CD14-positive monocyte (primary cell): ENCODE measurements around the gene ITPA. TPM values are rescaled to one million over a fixed set of nuclear protein-coding genes. Genes with fewer than 3 reads are reported as not detected.
A peak's percentile ranks its signal among the peaks of the same experiment; 100 is the strongest.

Experiments used
- DNase-seq, 3 donors: peaks; one replicate each; pipeline ENCODE4 v3.0.0-alpha.2; 2011 to 2022
- H2AFZ ChIP-seq: 2 replicates; pipeline ENCODE4 v1.6.0; 2012; ENCODE audit warnings: mild to moderate bottlenecking, low read depth, low read length, inconsistent platforms; ENCODE audit not compliant: insufficient read depth, poor library complexity, severe bottlenecking
- H3K27ac ChIP-seq, 2 donors: 1 replicate in 1 of 2; 2 replicates in 1 of 2; pipeline ENCODE4 v1.5.1; 2012 to 2013; ENCODE audit warnings: low read length in 2 of 2, control low read depth in 1 of 2, inconsistent platforms in 1 of 2, low read depth in 1 of 2, mild to moderate bottlenecking in 1 of 2
- H3K27me3 ChIP-seq, 2 donors: one replicate each; pipeline versions ENCODE4 v1.6.0 to v1.6.1; 2011 to 2013; ENCODE audit warnings: low read length in 2 of 2; ENCODE audit not compliant: control insufficient read depth in 2 of 2, insufficient read depth in 2 of 2
- H3K36me3 ChIP-seq, 2 donors: replicated peaks in 1 of 2; 1 replicate in 1 of 2; 2 replicates in 1 of 2; pipeline versions ENCODE4 v1.5.1 to v1.6.1; 2012 to 2013; ENCODE audit warnings: low read length in 2 of 2, control low read depth in 1 of 2, inconsistent platforms in 1 of 2, mild to moderate bottlenecking in 1 of 2; ENCODE audit not compliant: insufficient read depth in 2 of 2, control insufficient read depth in 1 of 2
- H3K4me1 ChIP-seq, 2 donors: 1 replicate in 1 of 2; 2 replicates in 1 of 2; pipeline versions ENCODE4 v1.5.1 to v1.6.1; 2012 to 2013; ENCODE audit warnings: low read length in 2 of 2, control low read depth in 1 of 2, inconsistent platforms in 1 of 2, mild to moderate bottlenecking in 1 of 2, moderate library complexity in 1 of 2; ENCODE audit not compliant: insufficient read depth in 2 of 2, control insufficient read depth in 1 of 2
- H3K4me2 ChIP-seq: replicated peaks from 2 replicates; pipeline ENCODE3; 2012; ENCODE audit warnings: low read length, moderate library complexity, mild to moderate bottlenecking; ENCODE audit not compliant: poor library complexity, severe bottlenecking; ENCODE audit errors: extremely low read depth
- H3K4me3 ChIP-seq, 3 experiments: fragments of 200-600 bp in 1 of 3; sonication (generic) in 1 of 3; replicated peaks in 1 of 3; 1 replicate in 2 of 3; 2 replicates in 1 of 3; pipeline ENCODE4 v1.5.1; 2011 to 2013; ENCODE audit warnings: low read length in 3 of 3, mild to moderate bottlenecking in 3 of 3, control low read depth in 2 of 3, low read depth in 2 of 3, inconsistent platforms in 1 of 3, moderate library complexity in 1 of 3
- H3K79me2 ChIP-seq: 2 replicates; pipeline ENCODE4 v1.6.0; 2012; ENCODE audit warnings: mild to moderate bottlenecking, control low read depth, inconsistent platforms, low read length, moderate library complexity; ENCODE audit not compliant: insufficient read depth
- H3K9ac ChIP-seq: 2 replicates; pipeline ENCODE4 v1.6.0; 2017; ENCODE audit warnings: low read length, mild to moderate bottlenecking; ENCODE audit not compliant: insufficient read depth, poor library complexity, severe bottlenecking
- H3K9me3 ChIP-seq, 2 donors: replicated peaks in 1 of 2; 1 replicate in 1 of 2; 2 replicates in 1 of 2; pipeline versions ENCODE4 v1.5.1 to v1.6.1; 2012 to 2013; ENCODE audit warnings: low read length in 2 of 2, control low read depth in 1 of 2; ENCODE audit not compliant: control insufficient read depth in 1 of 2, insufficient read depth in 1 of 2
- H4K20me1 ChIP-seq: 2 replicates; pipeline ENCODE4 v1.6.0; 2012; ENCODE audit warnings: mild to moderate bottlenecking, low read length, control low read depth, moderate library complexity; ENCODE audit not compliant: insufficient read depth
- H3K27ac Mint-ChIP-seq, 7 donors: one replicate each; pipeline ENCODE4 v1.8.0; 2020; ENCODE audit warnings: mild to moderate bottlenecking in 7 of 7, mixed read lengths in 7 of 7, moderate library complexity in 6 of 7, inconsistent platforms in 2 of 7
- H3K27me3 Mint-ChIP-seq, 3 donors: one replicate each; pipeline ENCODE4 v1.8.0; 2021 to 2022; ENCODE audit warnings: low read depth in 3 of 3, mild to moderate bottlenecking in 3 of 3, mixed read lengths in 3 of 3, moderate library complexity in 3 of 3, inconsistent platforms in 1 of 3
- H3K36me3 Mint-ChIP-seq, 2 donors: one replicate each; pipeline ENCODE4 v1.8.0; 2020; ENCODE audit warnings: mixed read lengths in 2 of 2, inconsistent platforms in 1 of 2, mild to moderate bottlenecking in 1 of 2
- H3K4me1 Mint-ChIP-seq: one replicate; pipeline ENCODE4 v1.8.0; 2020; ENCODE audit warnings: mild to moderate bottlenecking, mixed read lengths
- H3K4me3 Mint-ChIP-seq, 2 donors: one replicate each; pipeline ENCODE4 v1.8.0; 2020; ENCODE audit warnings: mild to moderate bottlenecking in 2 of 2, mixed read lengths in 2 of 2, moderate library complexity in 1 of 2
- H3K9me3 Mint-ChIP-seq, 7 donors: one replicate each; pipeline ENCODE4 v1.8.0; 2020 to 2022; ENCODE audit warnings: mixed read lengths in 7 of 7, mild to moderate bottlenecking in 6 of 7, moderate library complexity in 6 of 7, inconsistent platforms in 2 of 7
- WGBS: methylation state at CpG from one replicate; pipeline ENCODE4 v1.1.5; 2013; ENCODE audit warnings: missing lambda C conversion rate; ENCODE audit not compliant: insufficient coverage; 5-methylcytosine and 5-hydroxymethylcytosine counted together
- intact Hi-C, 2 donors: fragments of 100-400 bp; cut with micrococcal nuclease; formaldehyde crosslinking; loops; one replicate each; pipeline versions ENCODE4 v1.15.0 to v1.15.1; 2023
- polyA minus RNA-seq: library from RNA; depleted of rRNA, polyadenylated mRNA; stranded (reverse); fragments of >200 nt; gene quantifications from 2 replicates; pipeline ENCODE4 v1.2.3, GENCODE V29; 2012
- polyA plus RNA-seq, 3 donors: library from polyadenylated mRNA; depleted of rRNA in 1 of 3; unstranded in 2 of 3; stranded (reverse) in 1 of 3; fragments of 300-500 nt in 2 of 3; fragments of >200 nt in 1 of 3; fragmentation: Illumina TruSeq in 2 of 3; gene quantifications; 1 replicate in 2 of 3; 2 replicates in 1 of 3; pipeline ENCODE4 v1.2.3, GENCODE V29; 2012 to 2021
- total RNA-seq, 12 experiments: library from RNA in 1 of 12; stranded (reverse) in 1 of 12; fragments of 120-200 nt in 1 of 12; gene quantifications; one replicate each; pipeline ENCODE4 v1.2.4 and lab custom pipeline; 2013 to 2026; ENCODE audit warnings: mixed read lengths in 6 of 12, inconsistent platforms in 1 of 12
- TF ChIP-seq, protein P1 (sequence below): fragments of 200-600 bp; IDR thresholded peaks from one replicate; pipeline ENCODE4 v1.8.0; 2022; ENCODE audit warnings: antibody characterized with exemption, mild to moderate bottlenecking

ITPA gene
- 51.2 TPM for total RNA-seq (2013)
- 10 to 100 TPM; 39.5 to 62.8 (median 57.0) TPM for polyA plus RNA-seq
- 15.2 and 21.1 TPM in 2 replicates for polyA minus RNA-seq
- 3.4 to 17.5 (median 12.8) reads per million in 11 experiments for total RNA-seq (lab: John Stamatoyannopoulos, UW)

- intact Hi-C loops = no loop called here
- H2AFZ ChIP-seq = peak within 1 kb of the TSS; percentile 99
- WGBS = under 1% methylated on average over 47 of the region's 48 CpGs
- Mint-ChIP-seq H3K4me3 (peak within 1 kb of the TSS; percentile 94 to 99), H3K27ac (peak within 1 kb of the TSS; percentile 86 to 94 (median 92)), H3K4me1 (peaks cover 17% of the 10 kb centered on the region), H3K27me3 (peaks cover 0 to 3% (median 0%) of the 10 kb centered on the region in 3 donors), H3K9me3 (peaks cover 0 to 5% (median 0%) of the 10 kb centered on the region in 7 donors), H3K36me3 (peaks cover 15 to 16% of the 10 kb centered on the region in 2 donors)
- H3K27ac ChIP-seq = peak within 1 kb of the TSS; percentile 81 to 95
- H3K27me3 ChIP-seq = no peaks in the 10 kb centered on the region
- peak within 1 kb of the TSS; percentile 82 for H3K4me2 ChIP-seq
- peak within 1 kb of the TSS; percentile 93 for H3K9ac ChIP-seq
- TF ChIP-seq, protein P1, sequence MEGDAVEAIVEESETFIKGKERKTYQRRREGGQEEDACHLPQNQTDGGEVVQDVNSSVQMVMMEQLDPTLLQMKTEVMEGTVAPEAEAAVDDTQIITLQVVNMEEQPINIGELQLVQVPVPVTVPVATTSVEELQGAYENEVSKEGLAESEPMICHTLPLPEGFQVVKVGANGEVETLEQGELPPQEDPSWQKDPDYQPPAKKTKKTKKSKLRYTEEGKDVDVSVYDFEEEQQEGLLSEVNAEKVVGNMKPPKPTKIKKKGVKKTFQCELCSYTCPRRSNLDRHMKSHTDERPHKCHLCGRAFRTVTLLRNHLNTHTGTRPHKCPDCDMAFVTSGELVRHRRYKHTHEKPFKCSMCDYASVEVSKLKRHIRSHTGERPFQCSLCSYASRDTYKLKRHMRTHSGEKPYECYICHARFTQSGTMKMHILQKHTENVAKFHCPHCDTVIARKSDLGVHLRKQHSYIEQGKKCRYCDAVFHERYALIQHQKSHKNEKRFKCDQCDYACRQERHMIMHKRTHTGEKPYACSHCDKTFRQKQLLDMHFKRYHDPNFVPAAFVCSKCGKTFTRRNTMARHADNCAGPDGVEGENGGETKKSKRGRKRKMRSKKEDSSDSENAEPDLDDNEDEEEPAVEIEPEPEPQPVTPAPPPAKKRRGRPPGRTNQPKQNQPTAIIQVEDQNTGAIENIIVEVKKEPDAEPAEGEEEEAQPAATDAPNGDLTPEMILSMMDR = no peak
- H3K4me1 ChIP-seq = peaks cover 17 to 19% of the 10 kb centered on the region in 2 donors
- H3K4me3 ChIP-seq = peak within 1 kb of the TSS; percentile 66 to 99 (median 97)
- H3K79me2 ChIP-seq = peaks cover 38% of the 10 kb centered on the region
- no peaks in the 10 kb centered on the region for H3K9me3 ChIP-seq
- peak; percentile 32 to 49 (median 41) for DNase-seq
- H4K20me1 ChIP-seq = no peaks in the 10 kb centered on the region
- peaks cover 12 to 14% of the 10 kb centered on the region in 2 donors for H3K36me3 ChIP-seq
These were observed at the start of gene ITPA for GRCh38 chr20:3209257-3209945. ITPA (plus strand) TSS chr20:3209498; CDS start chr20:3209552, 54 bp downstream.

DNA sequence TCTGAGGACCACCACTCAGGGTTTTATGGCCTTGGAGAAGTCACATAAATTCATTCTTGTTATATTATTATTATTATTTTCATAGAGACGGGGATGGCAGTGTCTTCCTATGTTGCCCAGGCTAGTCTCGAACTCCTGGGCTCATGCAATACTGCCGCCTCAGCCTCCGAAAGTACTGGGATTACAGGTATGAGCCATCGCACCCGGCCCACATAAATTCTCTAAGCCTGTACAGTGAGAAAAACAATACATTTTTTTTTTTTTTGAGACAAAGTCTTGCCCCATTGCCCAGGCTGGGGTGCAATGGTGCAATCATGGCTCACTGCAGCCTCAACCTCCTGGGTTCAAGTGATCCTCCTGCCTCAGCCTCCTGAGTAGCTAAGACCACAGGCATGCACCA is 48.9 kb upstream of the ITPA start:
- peaks cover 33 to 43% of the 10 kb centered on the region in 2 donors for H3K4me1 ChIP-seq
- Mint-ChIP-seq H3K27me3 (peaks cover 1 to 9% (median 6%) of the 10 kb centered on the region in 3 donors), H3K9me3 (peaks cover 0 to 4% (median 0%) of the 10 kb centered on the region in 7 donors), H3K27ac (no peak overlapping the region), H3K4me3 (no peak overlapping the region), H3K4me1 (peaks cover 42% of the 10 kb centered on the region), H3K36me3 (peaks cover 2 to 13% of the 10 kb centered on the region in 2 donors)
- H3K27ac ChIP-seq = no peak overlapping the region
- no peak overlapping the region for H3K9ac ChIP-seq
- WGBS = 100% methylated on average over 3 of the region's 6 CpGs
- TF ChIP-seq, protein P1 = no peak
- H3K9me3 ChIP-seq = no peaks in the 10 kb centered on the region
- H3K27me3 ChIP-seq = no peaks in the 10 kb centered on the region
- DNase-seq = no peak
- H4K20me1 ChIP-seq = peaks cover 39% of the 10 kb centered on the region
- H3K4me3 ChIP-seq = peak overlapping the region in 1 of 3 experiments; percentile 94
- intact Hi-C loops = no loop called here
- no peak overlapping the region for H2AFZ ChIP-seq
- H3K79me2 ChIP-seq = peaks cover 45% of the 10 kb centered on the region
- H3K4me2 ChIP-seq = peak overlapping the region; percentile 90
- H3K36me3 ChIP-seq = peaks cover 0 to 6% of the 10 kb centered on the region in 2 donors
